Right ventricle myocardium inferior (tissue), 1 donor: Measurements from ENCODE around the gene IDI2. TPM values are rescaled to one million over a fixed set of nuclear protein-coding genes. Genes with fewer than 3 reads are reported as not detected.
"Not testable (repeated sequence)": the region's sequence is repeated elsewhere in the genome, so short reads cannot be mapped to it uniquely, and the experiment has no call there.

Experiments used
- ATAC-seq: fragments of 200-7000 bp; cut with Tn5 transposase; one replicate; pipeline ENCODE4 v1.9.1; 2020; ENCODE audit warnings: mild to moderate bottlenecking, moderate library complexity
- DNase-seq: peaks from one replicate; pipeline ENCODE4 v3.0.0; 2021; ENCODE audit errors: missing footprints
- intact Hi-C: fragments of 100-400 bp; cut with DNase I; formaldehyde crosslinking; loops from one replicate; pipeline ENCODE4 v1.11.0; 2022
- total RNA-seq: library from RNA; stranded (reverse); fragmentation: NEBNext Ultra II Directional; extraction: Animal tissue kit (Norgen Biotek cat#: 25700); gene quantifications from one replicate; pipeline ENCODE4 v1.2.1, GENCODE V29; 2021
- donor health status: DM: no; HTN: yes; CAD: no; lungs with severe emphysema.

The IDI2 gene
- total RNA-seq, 1 donor from 2014 or later = 0.30 TPM

DNA sequence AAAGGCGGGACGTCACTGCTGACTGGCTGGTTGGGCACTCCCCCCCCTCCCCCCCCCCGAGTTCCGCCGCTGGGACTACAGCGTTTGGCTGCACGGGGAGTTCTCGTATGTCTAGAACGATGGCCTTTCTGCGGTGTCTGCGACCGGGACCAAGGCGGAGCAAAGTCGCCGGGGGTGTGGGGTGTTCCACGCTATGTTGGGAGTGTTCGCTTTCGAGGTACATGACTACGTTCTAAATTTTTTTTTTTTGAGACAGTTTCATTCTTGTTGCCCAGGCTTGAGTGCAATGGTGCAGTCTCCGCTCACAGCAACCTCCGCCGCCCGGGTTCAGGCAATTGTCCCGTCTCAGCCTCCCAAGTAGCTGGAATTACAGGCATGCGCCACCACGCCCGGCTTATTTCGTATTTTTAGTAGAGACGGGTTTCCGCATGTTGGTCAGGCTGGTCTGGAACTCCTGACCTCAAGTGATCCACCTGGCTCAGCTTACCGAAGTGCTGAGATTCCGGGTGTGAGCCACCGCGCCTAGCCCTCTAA lies 23.8 kb upstream of the IDI2 start:
- DNase-seq = no peak
- ATAC-seq = no peak
- intact Hi-C loops = loop anchor here (2.0 to 5.0 kb wide), 2 partner anchors 61 to 362 kb away; partner anchors contain the start of genes DIP2C and GTPBP4

DNA sequence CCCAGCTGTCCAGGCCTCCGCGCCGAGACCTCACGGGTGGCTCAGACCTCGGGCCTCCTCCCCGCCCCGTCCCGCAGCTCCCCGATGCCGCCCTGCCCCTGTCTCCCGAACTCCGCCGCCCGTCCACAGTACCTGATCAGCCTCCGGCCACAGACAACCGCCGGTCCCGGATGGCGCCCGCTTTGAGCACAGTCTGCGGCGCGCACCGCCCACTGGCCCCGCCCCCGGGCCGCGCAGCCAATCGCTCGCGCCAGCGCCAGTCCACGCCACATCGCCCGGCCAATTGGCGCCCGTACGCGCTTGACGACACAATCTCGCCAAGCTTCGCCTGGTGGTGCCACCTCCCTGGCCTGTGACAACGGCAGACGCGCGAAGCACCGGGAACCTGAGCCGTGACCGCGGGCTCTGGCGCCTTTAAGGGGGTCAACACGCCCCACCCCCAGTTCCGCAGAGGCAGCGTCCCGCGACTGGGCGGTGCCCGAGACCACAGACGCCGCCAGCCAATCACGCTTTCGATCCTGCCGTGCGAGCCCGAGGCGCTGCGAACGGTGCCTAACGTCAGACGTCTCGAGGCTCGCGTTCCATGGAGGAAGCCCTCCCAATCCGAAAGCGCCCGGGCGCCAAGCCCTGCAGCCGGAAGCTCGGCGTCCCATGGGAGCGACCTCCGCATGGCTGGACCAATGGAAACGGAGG lies 23.2 kb upstream of the IDI2 start, which contains the start of gene IDI1:
TSS of gene IDI1 (minus strand) at position 388 of the 693 bp plus-strand sequence. CDS start at position 272, 116 bp downstream.
- DNase-seq = peak; percentile 99
- peak; percentile 97 for ATAC-seq
- intact Hi-C loops = loop anchor here (2.0 to 5.0 kb wide), 2 partner anchors 60 to 362 kb away; partner anchors contain the start of genes DIP2C and GTPBP4

DNA sequence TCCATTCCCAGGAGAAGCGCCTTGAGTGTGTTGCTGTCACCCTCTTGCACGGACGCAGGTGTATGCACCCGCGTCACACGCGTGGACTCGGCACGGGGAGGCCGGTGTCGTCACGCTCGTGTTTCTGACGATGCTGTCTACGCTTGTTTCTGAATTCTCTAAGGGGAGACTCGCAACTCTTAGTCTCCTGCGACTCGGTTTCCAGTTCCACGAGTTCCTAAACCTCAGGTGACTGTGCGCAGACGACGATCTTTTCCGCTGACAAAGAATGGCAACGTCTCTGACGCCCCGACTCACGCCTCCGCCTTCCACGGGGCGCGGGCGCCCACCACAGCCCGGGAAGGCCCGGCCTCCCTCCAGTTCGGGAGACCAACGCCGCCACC lies 22.7 kb upstream of the IDI2 start:
- DNase-seq = peak; percentile 71
- no peak for ATAC-seq
- intact Hi-C loops = loop anchor here (2.0 to 5.0 kb wide), 2 partner anchors 60 to 361 kb away; partner anchors contain the start of genes DIP2C and GTPBP4

DNA sequence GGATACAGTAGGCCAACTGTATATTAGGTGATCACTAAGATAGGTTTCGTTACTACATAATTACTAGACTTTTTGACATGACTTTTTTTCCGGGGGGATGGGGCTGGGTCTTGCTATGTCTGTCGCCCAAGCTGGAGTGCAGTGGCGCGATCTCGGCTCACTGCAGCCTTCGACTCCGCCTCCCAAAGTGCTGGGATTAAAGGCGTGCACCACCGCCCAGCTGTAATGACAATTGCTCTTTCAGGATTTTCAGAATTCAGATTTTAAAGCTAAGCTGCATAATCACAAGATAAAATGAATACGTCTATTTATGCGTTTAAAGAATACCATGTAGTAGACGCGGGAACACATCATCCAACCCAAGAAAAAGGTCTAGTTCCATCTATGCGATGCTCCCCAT lies 22.3 kb upstream of the IDI2 start:
- intact Hi-C loops = loop anchor here (2.0 to 5.0 kb wide), 2 partner anchors 59 to 361 kb away; partner anchors contain the start of genes DIP2C and GTPBP4
- DNase-seq (peak; percentile 62), ATAC-seq (no peak)

DNA sequence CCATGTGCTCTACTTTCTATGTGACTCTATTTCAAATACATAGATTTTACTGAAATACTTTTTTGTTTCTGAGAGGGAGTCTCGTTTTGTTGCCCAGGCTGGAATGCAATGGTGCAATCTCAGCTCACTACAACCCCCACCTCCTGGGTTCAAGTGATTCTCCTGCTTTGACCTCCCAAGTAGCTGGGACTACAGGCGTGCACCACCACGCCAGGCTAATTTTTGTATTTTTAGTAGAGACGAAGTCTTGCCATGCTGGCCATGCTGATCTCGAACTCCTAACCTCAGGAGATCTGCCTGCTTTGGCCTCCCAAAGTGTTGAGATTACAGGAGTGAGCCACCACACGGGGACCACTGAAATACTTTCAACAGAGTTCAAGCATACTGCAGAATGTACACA lies 19.8 kb upstream of the IDI2 start:
- intact Hi-C loops = loop anchor here (5.0 kb wide), 1 partner anchor 358 kb away; the partner anchor contains the start of gene DIP2C
- ATAC-seq (no peak), DNase-seq (no peak)

DNA sequence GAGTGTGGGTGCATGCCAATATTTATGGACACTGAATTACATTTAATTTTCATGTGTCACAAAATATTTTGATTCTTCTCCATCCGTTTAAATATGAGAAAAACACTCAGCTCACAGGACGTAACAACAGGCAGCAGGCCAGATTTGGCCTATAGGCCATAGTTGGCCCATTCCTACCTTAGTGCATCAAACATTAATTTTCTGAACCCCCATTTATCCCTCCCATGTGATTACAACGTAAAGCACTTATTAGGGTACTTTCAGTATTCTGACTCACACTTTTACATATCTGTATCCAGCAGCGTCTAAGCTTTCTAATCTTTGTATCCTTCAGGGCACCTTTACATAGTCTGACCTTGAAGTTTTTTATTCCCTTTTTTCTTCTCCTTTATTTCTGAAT lies 19.3 kb upstream of the IDI2 start:
- no peak for ATAC-seq
- intact Hi-C loops = loop anchor here (5.0 kb wide), 1 partner anchor 358 kb away; the partner anchor contains the start of gene DIP2C

DNA sequence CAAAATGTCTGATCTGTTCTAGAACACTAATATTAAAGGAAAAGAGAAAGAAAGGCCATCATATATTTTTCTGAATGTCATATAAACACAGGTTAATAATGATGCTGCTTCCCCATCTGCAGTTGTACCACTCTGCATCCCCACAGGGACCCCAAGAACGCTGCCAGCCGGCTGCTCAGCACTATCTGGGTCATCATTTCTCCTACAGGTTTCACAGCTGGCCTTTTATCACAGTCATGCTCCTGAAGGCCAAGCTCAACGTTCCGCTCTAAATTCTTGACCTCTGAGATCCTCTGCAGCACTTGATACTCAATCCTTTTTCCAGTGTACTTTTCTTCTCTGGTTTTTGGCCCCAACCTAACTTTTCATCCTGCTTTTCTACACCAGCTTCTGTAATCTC lies 18.5 kb upstream of the IDI2 start:
- ATAC-seq (no peak), DNase-seq (no peak)
- intact Hi-C loops = no loop called here

More for the DNA sequence above, 19.3 kb upstream of the IDI2 start:
- DNase-seq = no peak

- intact Hi-C loops = no loop called here
- DNase-seq (peak; percentile 80), ATAC-seq (peak; percentile 73)
These were observed 17.9 kb upstream of the IDI2 start for GRCh38 chr10:1043532-1043995.

DNA sequence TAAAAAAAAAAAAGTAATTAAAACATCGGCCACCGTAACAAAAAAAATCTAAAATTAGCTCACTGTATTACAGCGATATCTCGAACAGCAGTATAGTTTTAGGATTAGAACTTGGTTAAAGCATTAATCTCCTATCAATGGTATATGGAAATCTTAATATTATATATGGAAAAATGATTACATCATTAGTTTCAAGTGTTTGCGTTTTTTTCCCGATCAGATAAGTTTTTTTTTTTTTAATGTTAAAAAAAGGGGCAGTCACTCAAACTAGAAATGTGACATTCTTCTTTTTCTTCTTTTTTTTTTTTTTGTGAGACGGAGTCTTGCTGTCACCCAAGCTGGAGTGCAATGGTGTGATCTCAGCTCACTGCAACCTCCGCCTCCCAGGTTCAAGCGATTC lies 15.9 kb upstream of the IDI2 start:
- DNase-seq (no peak), ATAC-seq (no peak)
- intact Hi-C loops = no loop called here

GRCh38 chr10:1040133-1040532 lies 14.5 kb upstream of the IDI2 start:
- ATAC-seq = no peak
- intact Hi-C loops = no loop called here
- DNase-seq = no peak

DNA sequence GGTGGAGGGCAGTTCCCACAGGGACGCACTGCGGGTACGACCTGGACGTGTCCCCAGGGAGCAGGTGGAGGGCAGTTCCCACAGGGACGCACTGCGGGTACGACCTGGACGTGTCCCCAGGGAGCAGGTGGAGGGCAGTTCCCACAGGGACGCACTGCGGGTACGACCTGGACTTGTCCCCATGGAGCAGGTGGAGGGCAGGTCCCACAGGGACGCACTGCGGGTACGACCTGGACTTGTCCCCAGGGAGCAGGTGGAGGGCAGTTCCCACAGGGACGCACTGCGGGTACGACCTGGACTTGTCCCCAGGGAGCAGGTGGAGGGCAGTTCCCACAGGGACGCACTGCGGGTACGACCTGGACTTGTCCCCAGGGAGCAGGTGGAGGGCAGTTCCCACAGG lies 13.1 kb upstream of the IDI2 start:
- intact Hi-C loops, DNase-seq, ATAC-seq: not testable (repeated sequence)

DNA sequence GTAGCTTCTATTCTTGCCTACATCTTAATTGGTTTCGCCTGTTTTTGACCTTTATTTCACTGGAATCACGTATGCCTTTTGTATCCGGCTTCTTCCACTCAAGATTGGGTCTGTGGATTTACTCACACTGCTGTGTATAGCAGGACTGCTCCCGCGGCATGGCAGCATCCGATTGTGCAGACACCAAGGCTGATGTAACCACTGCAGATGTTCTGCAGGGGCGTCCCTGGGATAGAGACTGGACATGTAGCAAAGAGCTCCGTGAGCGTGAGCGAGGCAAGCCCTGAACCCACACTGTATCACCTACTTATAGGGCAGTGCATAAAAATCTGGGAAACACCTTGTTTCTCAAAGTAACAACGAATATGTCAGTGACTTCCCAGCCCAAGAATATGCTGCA lies 11.4 kb upstream of the IDI2 start:
- intact Hi-C loops = no loop called here
- ATAC-seq = no peak
- DNase-seq = no peak

DNA sequence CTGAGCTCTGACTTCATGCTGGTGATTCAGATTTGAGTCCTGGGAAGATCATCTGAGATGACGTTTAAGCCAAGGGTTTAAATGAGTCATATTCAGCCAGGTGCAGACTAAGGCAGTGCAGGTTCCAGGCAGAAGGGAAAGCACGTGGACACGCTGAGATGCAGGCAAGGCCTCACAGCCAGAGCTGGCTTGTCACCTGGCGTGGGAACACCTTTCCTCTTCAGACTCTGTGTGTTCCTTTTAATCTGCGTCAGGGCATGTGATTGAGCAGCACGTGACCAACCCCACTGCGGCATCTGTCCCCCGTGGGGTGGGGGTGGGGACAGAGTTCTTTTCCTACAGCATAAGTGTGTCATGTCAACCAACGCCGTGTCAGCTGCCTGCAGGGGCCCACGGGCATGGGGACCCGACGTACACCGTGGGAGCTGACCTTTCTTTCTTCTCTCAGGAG lies 10.7 kb upstream of the IDI2 start:
- ATAC-seq (no peak), DNase-seq (no peak)
- intact Hi-C loops = no loop called here

GRCh38 chr10:1035201-1035600 lies 9.5 kb upstream of the IDI2 start:
- no peak for DNase-seq
- intact Hi-C loops = no loop called here
- ATAC-seq = no peak

- intact Hi-C loops = no loop called here
- ATAC-seq (no peak), DNase-seq (no peak)
These were observed 9.1 kb upstream of the IDI2 start for GRCh38 chr10:1034758-1035157.

DNA sequence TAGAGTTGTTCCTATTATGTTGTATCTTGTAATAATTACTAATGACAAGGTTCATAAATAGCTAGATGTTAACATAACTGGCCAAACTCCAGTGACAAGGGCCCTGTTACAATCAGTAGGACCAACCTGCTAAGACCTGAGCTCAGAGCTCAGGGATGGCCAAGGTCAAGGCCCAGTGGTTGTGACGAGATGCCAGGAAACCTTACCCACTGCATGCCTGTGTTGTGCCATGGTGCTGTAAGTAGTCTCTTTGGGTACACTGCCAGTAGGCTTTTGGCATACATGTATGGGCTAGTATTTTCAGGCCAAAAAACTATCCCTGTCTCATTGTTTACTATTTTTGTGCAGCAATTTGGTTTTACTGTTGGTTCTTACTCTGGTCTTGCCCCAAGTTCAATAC lies 7.9 kb upstream of the IDI2 start:
- DNase-seq (no peak), ATAC-seq (peak; percentile 52)
- intact Hi-C loops = no loop called here

- intact Hi-C loops = no loop called here
- ATAC-seq = no peak
- DNase-seq = no peak
These were observed 4.2 kb upstream of the IDI2 start for GRCh38 chr10:1029838-1030237.

- intact Hi-C loops = no loop called here
- no peak for ATAC-seq
These were observed 919 bp upstream of the IDI2 start for GRCh38 chr10:1026578-1026977.

DNA sequence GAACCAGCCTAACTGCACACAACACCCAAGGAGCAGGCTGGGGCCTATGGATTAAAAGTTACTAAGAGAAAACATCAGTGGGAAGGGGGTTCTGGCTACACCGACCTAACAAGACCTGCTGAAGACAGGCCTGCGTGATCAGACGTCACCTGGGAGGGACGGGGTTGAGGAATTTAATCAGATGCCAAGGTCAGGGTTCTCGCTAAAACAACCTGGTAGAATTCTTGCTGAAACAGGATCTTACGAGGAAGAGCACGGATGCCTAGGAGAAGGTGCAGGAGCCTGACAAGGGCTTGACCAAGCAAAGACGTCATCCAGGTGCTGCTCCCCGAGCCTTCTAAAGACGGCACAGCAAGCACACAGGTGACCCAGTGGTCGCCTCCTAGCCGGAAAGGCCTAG lies 1.6 kb downstream of the IDI2 start:
- DNase-seq (no peak), ATAC-seq (no peak)
- intact Hi-C loops = no loop called here

More at GRCh38 chr10:1026578-1026977, 919 bp upstream of the IDI2 start:
- DNase-seq = no peak

GRCh38 chr10:1022413-1022812 lies 3.2 kb downstream of the IDI2 start:
- intact Hi-C loops = no loop called here
- DNase-seq (no peak), ATAC-seq (peak; percentile 67)
